ENCODE measurements around the gene HSD3B7.
A peak's percentile ranks its signal among the peaks of the same experiment; 100 is the strongest.
"Not testable (repeated sequence)": the region's sequence is repeated elsewhere in the genome, so short reads cannot be mapped to it uniquely, and the experiment has no call there.

Gene HSD3B7

DNA sequence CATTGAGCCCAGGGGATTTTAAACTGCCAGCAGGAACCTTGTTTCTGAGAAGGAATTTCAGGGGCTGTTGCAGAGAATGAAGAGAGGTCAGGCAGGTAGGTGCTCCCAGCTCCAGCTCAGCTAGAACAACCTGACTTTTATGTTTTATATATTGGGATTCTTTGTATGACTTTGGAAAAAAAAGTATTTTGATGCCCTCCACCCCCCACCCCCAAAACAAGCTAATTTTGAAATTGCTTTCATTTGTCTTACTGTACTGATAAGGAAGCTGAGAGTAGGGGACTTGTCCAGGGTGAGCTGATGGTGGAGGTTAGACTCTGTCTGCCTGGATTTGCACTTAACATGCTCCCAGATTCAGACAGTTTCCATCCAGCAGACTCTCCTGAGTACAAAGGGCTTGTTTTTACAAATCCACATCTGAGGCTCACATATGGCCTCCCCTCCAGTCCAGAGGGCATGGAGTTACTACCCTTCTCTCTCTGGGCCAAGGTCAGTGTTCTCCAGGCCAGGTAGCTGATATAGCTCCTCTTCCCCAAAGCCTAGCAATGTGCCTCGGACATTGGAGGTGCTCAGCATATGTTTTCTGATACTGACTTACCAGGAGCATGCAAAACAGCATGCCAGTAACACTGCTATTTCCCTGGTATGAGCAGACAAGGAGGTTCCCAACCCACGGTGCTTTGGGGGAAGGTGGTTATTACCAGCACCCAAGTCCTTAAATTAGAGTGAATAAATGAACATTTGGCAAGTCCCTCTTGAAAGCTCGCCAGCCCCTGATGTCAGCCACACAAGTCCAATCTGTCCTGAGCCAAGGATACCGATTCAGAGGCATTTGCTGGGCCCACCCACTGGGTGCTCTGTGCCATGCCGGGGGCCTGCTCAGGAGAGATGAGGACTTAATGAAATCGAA lies 14.1 kb downstream of the HSD3B7 start:
- FAIRE-seq: no peak

DNA sequence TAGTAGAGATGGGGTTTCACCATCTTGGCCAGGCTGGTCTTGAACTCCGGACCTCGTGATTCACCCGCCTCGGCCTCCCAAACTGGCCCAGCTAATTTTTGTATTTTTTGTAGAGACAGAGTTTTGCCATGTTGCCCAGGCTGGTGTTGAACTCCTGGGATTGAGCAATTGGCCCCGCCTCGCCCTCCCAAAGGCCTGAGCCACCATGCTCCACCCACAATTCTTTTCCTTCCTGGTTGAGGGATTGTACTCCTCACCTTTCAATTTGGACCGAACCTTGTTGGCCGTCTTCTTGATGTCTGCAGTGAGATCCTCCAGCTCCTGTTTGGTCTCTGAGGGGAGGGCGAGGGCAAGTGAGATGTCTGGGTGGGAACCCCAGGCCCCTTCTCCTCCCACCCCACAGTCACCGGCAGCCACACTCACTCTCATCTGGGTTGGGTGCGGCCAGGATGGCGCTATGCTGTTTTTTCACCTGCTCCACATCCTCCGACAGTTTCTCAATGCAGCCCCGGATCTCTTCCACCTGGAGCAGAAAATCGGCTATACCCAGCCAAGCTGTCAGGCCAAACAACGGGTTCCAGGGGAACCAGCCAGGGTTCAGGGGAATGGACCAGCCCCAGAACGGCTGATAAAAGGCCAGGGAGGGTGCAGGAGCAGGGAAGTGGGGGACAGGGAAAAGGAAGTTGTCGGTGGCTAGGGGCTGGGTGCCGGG lies 15.8 kb downstream of the HSD3B7 start:
- no peak for DNase-seq (ENCODE audit: low spot score)
- FAIRE-seq: no peak

More for the DNA sequence above, 14.1 kb downstream of the HSD3B7 start:
- no peak for DNase-seq (ENCODE audit: low spot score)

DNA sequence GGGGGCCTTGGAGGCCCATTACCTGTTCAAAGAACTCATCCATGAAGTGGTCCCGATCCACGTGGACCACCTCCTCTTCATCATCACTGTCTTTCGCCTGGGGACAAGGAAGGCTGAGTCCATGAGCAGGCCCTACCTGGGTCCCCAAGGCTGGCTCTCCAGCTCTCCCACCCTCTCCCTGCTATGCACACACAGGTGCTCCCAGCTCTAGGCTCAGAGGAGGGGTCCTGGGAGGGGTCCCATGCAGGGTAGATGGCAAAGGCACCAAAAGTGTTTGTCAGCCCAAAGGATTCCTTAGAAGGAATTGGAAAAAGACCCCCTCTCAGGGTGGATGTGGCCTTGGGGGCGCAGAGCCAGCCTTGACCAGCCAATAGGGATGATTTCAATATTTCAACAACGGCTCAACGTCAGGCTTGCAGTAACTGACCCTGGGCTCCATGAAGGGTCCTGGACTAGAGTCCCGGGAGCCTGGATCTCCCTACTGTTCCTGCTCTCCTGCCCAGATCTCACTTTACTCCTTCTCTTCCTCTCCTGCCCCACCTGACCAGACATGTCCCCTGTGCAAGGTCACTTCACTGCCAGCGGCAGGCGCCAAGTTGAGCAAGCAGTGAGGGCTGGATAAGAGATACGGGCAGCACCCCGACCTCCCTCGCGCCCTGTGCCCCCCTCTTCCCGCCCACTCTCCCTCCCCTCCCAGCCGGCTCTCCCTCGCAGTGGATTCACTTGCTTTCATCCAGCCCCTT lies 16.7 kb downstream of the HSD3B7 start:
- no peak for DNase-seq (ENCODE audit: low spot score)
- FAIRE-seq: no peak

DNA sequence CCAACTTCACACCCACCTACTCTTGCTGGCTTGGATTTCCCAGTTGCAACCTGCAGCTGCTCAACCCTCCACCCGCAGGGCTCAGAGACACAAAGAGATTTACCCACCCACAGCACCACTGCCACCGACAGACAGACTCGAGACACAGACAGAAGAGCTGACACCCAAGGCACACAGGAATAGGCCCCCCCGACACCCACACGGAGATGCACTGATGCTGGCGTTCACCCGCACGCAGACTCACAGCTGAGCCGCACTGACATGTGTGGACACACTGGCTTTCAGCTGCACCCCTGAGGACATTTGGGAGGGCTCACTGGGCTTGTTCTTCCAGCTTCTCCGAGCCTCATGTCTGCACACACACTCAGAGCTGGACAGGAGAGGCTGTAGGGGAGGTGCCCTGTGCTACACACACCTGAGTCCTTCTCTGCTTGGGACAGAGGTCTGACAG lies 17.3 kb downstream of the HSD3B7 start:
- DNase-seq (ENCODE audit: low spot score): no peak
- FAIRE-seq: no peak

DNA sequence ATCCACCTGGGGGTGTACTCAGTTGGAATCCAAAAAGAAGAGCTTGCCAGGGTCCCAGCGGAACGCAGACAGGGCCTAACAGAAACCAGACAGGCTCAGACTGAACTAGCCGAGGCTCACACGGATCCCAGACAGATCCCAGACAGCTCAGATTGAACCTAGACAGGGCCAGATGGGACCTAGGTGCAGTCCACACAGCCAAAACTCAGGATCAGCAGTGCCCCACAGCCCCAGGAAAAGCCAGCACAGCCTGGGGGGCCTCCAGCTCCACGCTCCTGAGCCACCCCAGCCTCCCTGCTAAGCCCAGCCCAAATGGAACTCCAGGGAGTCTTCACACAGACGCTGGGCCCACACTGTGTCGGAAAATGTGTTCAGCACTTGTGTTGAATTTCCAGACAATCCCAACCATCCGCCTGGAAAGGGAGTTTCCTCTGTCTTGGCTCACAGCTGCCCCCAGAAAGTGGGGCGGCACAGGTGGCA lies 17.9 kb downstream of the HSD3B7 start:
- FAIRE-seq: no peak
- no peak for DNase-seq (ENCODE audit: low spot score)

DNA sequence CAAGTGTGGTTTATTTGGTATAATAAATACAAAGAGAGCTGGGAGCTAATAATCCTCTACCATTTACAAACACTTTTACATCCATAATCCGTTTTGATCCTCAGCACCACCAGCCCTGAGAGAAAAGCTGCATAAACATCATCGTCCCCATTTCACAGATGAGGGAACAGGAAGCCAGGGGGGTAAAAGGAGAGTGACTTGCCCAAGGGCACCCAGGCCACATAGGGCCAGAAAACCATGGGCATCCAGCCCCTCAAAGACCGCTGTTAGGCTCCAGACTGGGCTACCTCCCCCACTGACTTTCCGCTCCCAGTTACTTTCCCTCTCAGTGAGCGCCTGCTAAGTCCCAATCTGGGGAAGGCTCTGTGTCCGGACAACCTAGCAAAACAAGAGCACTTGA lies 18.7 kb downstream of the HSD3B7 start:
- no peak for FAIRE-seq
- no peak for DNase-seq (ENCODE audit: low spot score)

DNA sequence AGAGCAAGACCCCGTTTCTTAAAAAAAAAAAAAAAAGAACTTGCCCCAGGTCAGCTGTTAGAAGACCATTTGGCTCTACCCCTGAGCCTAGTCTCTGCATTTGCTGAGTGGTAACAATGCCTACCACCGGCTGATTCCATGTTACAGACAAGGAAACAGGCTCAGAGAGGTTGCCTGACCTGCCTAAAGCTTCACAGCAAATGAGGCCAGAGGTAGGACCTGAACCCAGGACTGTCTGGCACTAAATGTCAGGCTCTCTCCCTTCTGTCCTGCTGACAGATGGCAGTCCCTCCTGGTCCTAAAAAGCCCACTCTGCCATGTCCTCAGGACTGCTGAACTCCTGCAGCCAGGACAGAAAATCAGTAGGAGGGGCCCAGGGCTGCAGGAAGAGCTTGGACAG lies 19.7 kb downstream of the HSD3B7 start:
- no peak for FAIRE-seq

DNA sequence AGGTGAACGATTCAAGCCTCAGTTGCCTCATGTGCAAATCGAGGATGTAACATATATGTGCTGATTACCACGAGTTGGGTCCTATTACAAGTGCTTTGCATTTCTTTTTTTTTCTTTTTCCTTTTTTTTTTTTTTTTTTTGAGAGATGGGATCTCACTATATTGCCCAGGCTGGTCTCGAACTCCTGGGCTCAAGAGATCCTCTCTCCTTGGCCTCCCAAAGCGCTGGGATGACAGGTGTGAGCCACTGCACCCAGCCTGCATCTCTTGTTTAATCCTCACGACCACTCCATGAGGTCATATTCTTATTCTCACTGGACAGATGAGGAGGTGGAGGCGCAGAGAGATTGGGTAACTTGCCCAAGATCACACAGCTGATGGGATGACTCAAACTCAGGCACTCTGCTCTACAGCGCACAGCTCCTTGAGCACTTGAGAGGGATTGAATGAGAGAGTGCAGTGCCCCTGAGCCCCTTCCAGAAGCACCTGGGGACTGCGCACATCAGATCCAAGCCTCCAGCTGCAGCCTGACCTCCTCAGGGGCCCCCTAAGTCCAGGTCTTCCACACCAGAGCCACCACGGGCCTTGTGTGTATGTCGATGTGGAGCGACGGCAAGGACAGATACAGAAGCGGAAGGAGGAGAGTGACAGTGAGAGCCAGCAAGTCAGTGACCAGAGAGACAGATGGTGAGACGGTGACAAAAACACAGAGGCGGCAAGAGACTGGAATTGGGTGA lies 20.5 kb downstream of the HSD3B7 start:
- DNase-seq (ENCODE audit: low spot score) (no peak), FAIRE-seq (no peak)

More for the DNA sequence above, 19.7 kb downstream of the HSD3B7 start:
- no peak for DNase-seq (ENCODE audit: low spot score)

DNA sequence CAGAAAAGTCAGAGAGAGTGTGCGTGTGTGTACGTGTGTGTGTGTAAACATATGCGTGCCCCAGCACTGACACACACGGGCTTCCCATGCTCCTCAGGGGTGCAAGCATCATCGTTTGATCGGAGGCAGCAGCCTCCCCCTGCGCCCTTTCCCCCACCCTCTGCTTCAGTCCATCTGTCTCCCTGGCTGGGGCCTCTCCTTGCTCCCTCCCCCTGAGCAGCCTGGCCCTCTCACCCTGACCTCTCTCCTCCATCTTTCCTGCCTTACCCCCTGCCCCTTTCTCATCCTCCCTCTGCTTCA lies 21.0 kb downstream of the HSD3B7 start:
- DNase-seq (ENCODE audit: low spot score): no peak
- FAIRE-seq: no peak

DNA sequence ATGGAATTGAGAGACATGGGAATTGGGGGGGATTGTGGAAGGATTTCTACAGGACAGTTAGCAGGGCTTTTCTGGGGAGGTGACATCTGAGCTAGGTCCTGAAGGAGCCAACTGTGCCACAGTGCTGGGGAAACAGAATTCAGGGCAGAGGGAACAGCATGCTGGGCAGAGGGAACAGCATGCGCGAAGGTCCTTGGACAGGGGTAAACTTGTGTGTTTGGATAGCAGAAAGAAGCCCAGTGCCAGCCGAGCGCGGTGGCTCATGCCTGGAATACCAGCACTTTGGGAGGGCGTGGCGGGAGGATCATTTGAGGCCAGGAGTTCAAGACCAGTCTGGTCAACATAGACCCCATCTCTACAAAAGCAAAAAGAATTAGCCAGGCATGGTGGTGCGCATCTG lies 21.6 kb downstream of the HSD3B7 start:
- DNase-seq (ENCODE audit: low spot score) (no peak), FAIRE-seq (no peak)

DNA sequence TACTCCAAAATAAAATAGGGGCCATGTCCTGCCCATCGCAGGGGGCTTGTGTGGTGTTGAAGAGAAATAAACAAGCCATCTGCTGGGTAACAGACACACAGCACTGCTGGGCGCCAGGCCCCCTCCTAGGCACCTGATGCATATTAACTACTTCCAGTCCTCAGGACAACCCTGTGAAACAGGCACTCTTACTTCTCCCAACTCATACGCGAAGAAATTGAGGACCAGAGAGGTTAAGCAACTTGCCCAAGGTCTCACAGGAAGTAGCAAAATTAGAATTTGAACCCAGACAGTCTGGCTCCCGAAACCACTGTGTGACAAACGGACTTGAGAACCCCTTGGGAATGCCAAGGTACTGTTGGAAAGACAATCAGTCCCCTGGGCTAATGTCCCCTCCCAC lies 22.7 kb downstream of the HSD3B7 start:
- FAIRE-seq (no peak), DNase-seq (ENCODE audit: low spot score) (no peak)

DNA sequence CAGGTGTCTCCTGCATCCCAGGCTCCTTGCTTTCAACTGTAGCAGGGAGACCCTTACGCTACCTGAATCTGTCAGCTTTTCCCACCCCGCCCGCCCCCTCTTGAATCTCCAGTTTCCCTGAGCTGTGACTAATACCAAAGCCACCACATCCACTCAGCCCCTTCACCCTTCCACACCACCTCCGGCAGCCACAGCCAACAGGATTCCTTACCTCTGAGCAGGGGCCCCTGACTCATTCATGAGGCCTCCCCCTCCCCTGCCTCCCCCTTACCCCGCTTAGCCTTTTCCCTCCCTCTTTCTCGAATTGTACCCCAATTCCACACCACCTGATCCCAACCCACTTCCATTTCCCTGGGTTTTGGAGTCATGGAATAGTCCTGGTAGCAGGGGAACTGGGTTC lies 23.1 kb downstream of the HSD3B7 start:
- FAIRE-seq (no peak), DNase-seq (ENCODE audit: low spot score) (peak; percentile 72)

DNA sequence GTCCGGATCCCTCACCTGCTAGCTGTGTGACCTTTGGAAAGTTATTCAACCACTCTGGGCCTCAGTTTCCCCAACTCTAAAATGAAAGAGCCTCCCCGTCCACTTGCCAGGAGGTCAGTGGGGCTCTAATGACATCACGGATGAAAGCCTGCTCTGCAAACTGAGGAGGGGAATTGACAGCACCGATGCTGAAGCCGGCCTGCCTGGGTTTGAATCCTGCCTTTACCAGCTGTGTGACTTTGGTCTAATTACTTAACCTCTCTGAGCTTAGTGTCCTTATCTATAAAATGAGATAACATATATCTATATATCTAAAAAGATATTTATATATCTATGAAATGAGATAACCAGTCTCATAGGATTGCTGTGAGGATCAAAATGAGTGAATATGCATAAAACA lies 23.5 kb downstream of the HSD3B7 start:
- no peak for DNase-seq (ENCODE audit: low spot score)
- no peak for FAIRE-seq

DNA sequence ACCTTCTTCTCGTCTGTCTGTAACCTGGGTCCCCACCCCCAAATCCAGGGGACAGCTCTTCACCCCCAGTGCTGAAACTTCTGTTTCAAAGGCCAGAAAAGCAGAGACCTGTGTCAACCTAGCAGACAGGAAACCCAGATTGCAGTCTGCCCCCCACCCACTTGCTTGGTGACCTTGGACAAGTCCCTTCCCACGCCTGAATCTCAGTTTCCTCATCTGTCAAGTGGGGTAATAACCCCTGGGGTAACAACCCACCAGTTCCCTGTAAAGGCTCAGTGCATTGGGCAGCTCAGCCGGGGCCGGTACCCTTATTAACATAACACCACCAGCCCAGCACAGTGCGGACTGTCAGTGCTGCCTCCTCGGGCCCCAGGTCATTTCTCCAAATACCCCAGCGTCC lies 24.1 kb downstream of the HSD3B7 start:
- DNase-seq (ENCODE audit: low spot score): no peak

DNA sequence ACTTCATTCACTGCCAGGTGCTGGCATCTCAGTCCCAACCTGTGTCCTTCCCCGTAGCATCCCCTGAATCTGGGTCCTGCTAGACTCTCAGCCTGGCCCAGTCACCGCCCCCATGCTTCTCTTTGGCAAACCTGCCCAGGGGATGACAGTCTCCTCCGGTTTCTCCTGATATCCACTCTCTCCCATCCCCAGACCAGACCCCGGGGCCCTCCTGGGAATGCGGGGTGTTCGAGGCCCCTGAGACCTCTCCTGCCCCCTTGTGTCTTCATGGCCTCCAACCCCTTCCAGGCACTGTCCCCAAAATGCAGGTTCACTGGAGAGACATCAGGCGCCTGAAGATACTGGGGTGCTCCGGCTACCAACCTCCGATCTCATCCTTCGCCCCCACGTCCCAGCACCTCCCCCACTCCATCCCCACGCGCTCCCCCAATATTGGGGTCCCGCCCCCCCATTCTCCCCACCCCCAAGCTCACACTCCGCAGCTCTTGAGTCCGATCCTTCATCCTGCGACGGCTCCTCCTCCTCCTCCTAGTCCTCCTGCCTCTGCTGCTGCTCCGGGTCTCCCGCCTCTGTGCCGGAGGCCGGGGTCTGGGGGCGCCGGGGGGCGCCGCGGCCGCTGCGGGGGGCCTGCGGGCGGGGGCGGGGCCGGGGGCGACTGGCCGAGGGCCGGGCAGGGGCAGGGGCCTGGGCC lies 25.0 kb downstream of the HSD3B7 start:
- no peak for DNase-seq (ENCODE audit: low spot score)
- no peak for FAIRE-seq

More for the DNA sequence above, 24.1 kb downstream of the HSD3B7 start:
- no peak for FAIRE-seq

DNA sequence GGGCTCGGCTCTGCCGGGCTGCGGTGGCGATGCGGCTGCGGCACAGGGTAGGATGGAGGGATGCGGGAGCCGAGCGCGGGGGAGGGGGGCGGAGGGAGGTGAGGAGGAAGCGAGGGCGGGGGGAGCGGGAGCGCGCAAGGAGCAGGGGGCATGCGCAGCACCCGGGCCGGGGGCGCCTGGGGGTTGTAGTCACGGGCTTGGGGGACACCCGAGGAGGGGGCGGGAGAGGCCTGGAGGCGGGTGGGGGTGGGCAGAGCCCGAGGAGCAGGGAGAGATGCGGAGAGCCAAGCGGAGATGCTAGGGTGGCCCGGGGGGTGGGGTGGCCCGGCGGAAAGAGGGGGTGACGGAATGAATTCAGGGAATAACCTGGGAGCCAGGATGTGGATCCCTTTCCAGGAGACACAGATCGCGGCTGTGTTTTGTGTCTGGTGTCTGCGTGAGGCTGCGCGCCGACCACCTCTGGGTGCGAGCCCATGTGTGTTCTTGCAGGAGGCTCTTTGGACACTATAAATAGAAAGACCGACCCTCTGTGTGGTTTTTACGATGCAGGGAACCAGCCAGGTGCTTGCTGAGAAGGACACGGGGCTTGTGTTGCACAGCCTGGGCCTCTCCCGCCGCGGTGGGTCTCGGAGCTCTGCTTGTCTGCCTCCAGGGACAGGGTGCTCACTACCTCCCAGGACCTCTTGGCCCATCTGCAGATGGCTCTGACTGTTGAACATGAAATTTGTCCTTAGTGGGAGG lies 25.7 kb downstream of the HSD3B7 start, which contains the start of gene STX1B:
TSS of gene STX1B (minus strand) at position 54 of the 741 bp plus-strand sequence. CDS start 242 bp downstream, outside the sequence.
- no peak for FAIRE-seq
- DNase-seq (ENCODE audit: low spot score): no peak

DNA sequence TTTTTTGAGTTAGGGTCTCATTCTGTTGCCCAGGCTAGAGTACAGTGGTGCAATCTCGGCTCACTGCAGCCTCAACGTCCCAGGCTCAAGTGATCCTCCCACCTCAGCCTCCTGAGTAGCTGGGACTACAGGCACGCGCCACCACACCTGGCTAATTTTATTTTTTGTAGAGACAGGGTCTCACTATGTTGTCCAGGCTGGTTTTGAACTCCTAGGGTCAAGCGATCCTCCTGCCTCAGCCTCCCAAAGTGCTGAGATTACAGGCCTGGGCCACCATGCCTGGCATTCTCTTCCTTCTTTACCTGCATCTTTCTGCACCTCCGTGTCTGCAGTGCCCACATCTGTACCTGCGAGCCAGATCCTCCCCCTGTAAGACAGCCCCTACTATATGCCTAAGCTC lies 26.8 kb downstream of the HSD3B7 start:
- not testable (repeated sequence) for FAIRE-seq; DNase-seq (ENCODE audit: low spot score)

DNA sequence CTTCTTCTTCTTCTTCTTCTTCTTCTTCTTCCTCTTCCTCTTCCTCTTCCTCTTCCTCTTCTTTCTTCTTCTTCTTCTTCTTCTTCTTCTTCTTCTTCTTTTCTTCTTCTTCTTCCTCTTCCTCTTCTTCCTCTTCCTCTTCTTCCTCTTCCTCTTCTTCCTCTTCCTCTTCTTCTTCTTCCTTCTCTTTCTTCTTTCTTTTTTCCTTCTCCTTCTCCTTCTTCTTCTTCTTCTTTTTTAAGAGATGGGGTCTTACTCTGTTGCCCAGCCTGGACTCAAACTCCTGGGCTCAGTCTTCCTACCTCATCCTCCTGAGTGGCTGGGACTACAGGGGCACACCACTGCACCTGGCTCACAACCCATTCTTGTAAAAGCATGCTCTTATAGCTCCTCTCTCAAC lies 28.3 kb downstream of the HSD3B7 start:
- not testable (repeated sequence) for DNase-seq (ENCODE audit: low spot score); FAIRE-seq

DNA sequence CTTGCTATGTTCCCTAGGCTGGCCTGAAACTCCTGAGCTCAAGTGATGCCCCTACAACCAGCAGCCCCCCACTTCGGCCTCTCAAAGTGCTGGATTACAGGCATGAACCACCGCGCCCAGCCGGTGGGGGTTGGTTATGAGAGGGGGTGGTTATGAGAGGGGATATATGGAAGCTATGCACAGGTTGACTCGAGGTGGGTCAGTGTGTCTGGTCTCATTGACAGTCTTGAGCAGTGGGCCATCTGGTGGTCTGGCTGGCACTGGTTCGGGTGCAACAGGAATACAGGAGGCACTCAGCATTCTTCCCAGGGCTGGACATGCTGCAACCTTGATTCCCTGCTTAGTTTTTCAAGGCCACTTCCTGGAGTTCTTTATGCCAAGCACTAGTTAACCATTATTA lies 31.0 kb downstream of the HSD3B7 start:
- DNase-seq (ENCODE audit: low spot score) (no peak), FAIRE-seq (no peak)

DNA sequence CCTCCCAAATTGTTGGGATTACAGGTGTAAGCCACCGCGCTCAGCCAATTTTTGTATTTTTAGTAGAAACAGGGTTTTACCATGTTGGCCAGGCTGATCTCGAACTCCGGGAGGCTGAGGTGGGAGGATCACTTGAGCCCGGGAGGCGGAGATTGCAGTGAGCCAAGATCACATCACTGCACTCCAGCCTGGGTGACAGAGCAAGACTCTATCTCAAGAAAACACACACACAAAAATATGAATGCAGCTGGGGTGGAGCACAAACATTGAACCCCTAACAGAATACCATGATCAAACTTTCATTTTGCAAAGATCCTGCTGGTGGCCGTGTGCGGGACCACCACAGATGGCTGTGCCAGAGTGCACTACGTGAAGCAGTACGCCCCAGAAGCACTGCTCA lies 32.7 kb downstream of the HSD3B7 start:
- DNase-seq (ENCODE audit: low spot score); FAIRE-seq: not testable (repeated sequence)

Measured in RCC 7860 (cell line).